Progenitor cell of endocrine pancreas (in vitro differentiated cells): ENCODE measurements around the gene CX3CL1. TPM values are rescaled to one million over a fixed set of nuclear protein-coding genes. Genes with fewer than 3 reads are reported as not detected.
"Not testable (repeated sequence)": the region's sequence is repeated elsewhere in the genome, so short reads cannot be mapped to it uniquely, and the experiment has no call there.

Source experiments
- DNase-seq: peaks from one replicate; pipeline ENCODE4 v3.0.0; 2021; ENCODE audit warnings: low spot score; ENCODE audit not compliant: unreplicated experiment
- H3K27ac Mint-ChIP-seq: 2 replicates; pipeline ENCODE4 v1.8.0; 2021; ENCODE audit warnings: mild to moderate bottlenecking, moderate library complexity, mixed read lengths
- H3K27me3 Mint-ChIP-seq: 2 replicates; pipeline ENCODE4 v1.8.0; 2021; ENCODE audit warnings: mixed read lengths
- H3K36me3 Mint-ChIP-seq: 2 replicates; pipeline ENCODE4 v1.8.0; 2022; ENCODE audit warnings: mixed read lengths; ENCODE audit not compliant: insufficient read depth
- H3K4me1 Mint-ChIP-seq: 2 replicates; pipeline ENCODE4 v1.8.0; 2021; ENCODE audit warnings: low read depth, mixed read lengths
- H3K4me3 Mint-ChIP-seq: 2 replicates; pipeline ENCODE4 v1.8.0; 2021; ENCODE audit warnings: low read depth, mild to moderate bottlenecking, moderate library complexity, mixed read lengths
- H3K9me3 Mint-ChIP-seq: 2 replicates; pipeline ENCODE4 v1.8.0; 2021; ENCODE audit warnings: low read depth, mixed read lengths
- CTCF ChIP-seq: fragments of 200-600 bp; sonication (generic); IDR thresholded peaks from one replicate; pipeline ENCODE4 v1.5.0; 2021; ENCODE audit warnings: antibody characterized with exemption, mild to moderate bottlenecking; ENCODE audit not compliant: unreplicated experiment
- total RNA-seq: library from RNA; stranded (reverse); gene quantifications from 2 replicates; pipeline ENCODE4 v1.2.1, GENCODE V29; 2021

The CX3CL1 gene
- total RNA-seq, 1 donor from 2014 or later: 0.74 TPM

- Mint-ChIP-seq H3K36me3 (no peaks in the 10 kb centered on the region), H3K4me3 (no peak overlapping the region), H3K9me3 (no peaks in the 10 kb centered on the region), H3K27ac (no peak overlapping the region), H3K4me1 (peaks cover 2% of the 10 kb centered on the region), H3K27me3 (peaks cover 10% of the 10 kb centered on the region)
- TF ChIP-seq CTCF: no peak
- DNase-seq: no peak
These were observed 5.7 kb upstream of the CX3CL1 start for GRCh38 chr16:57366544-57367040.

- DNase-seq: no peak
- no peak overlapping the region for H3K27ac Mint-ChIP-seq
These were observed 5.1 kb upstream of the CX3CL1 start for GRCh38 chr16:57367116-57367752.

GRCh38 chr16:57371494-57372371, 557 bp upstream of the CX3CL1 start:
- no peak for TF ChIP-seq CTCF
- no peak for DNase-seq
- Mint-ChIP-seq H3K4me3 (no peak overlapping the region), H3K4me1 (peaks cover 10% of the 10 kb centered on the region), H3K27me3 (peaks cover 4% of the 10 kb centered on the region), H3K36me3 (no peaks in the 10 kb centered on the region), H3K9me3 (no peaks in the 10 kb centered on the region), H3K27ac (no peak overlapping the region)

More at GRCh38 chr16:57367116-57367752, 5.1 kb upstream of the CX3CL1 start:
- Mint-ChIP-seq H3K36me3 (no peaks in the 10 kb centered on the region), H3K9me3 (no peaks in the 10 kb centered on the region), H3K27me3 (peaks cover 10% of the 10 kb centered on the region), H3K4me3 (no peak overlapping the region), H3K4me1 (peaks cover 2% of the 10 kb centered on the region)
- TF ChIP-seq CTCF: no peak

GRCh38 chr16:57373117-57373947, 1.0 kb downstream of the CX3CL1 start:
- Mint-ChIP-seq H3K27me3 (no peaks in the 10 kb centered on the region), H3K36me3 (no peaks in the 10 kb centered on the region), H3K4me3 (no peak overlapping the region), H3K4me1 (peaks cover 18% of the 10 kb centered on the region), H3K9me3 (no peaks in the 10 kb centered on the region), H3K27ac (no peak overlapping the region)
- TF ChIP-seq CTCF: no peak
- DNase-seq: no peak

- Mint-ChIP-seq H3K27ac (no peak overlapping the region), H3K4me3 (no peak overlapping the region), H3K4me1 (peaks cover 18% of the 10 kb centered on the region), H3K27me3 (no peaks in the 10 kb centered on the region), H3K36me3 (no peaks in the 10 kb centered on the region), H3K9me3 (no peaks in the 10 kb centered on the region)
- no peak for TF ChIP-seq CTCF
- DNase-seq: no peak
These were observed 1.8 kb downstream of the CX3CL1 start for GRCh38 chr16:57374067-57374534.

- DNase-seq, H3K27ac Mint-ChIP-seq, H3K4me3 Mint-ChIP-seq, H3K9me3 Mint-ChIP-seq, H3K27me3 Mint-ChIP-seq, H3K36me3 Mint-ChIP-seq: not testable (repeated sequence)
- peaks cover 18% of the 10 kb centered on the region for H3K4me1 Mint-ChIP-seq
These were observed 2.7 kb downstream of the CX3CL1 start for GRCh38 chr16:57374925-57375465.
